Testis (tissue), 2 donors: Measurements from ENCODE around the gene CRYL1.

Experiments used
- CTCF ChIP-seq, 3 experiments: fragments of 450-650 bp in 2 of 3; fragments of 200-600 bp in 1 of 3; sonication (generic) in 1 of 3; IDR thresholded peaks; one replicate each; pipeline ENCODE4 v1.5.1; 2016 to 2019; ENCODE audit warnings: antibody characterized with exemption in 3 of 3, mild to moderate bottlenecking in 2 of 3, moderate library complexity in 1 of 3
- POLR2A ChIP-seq: fragments of 450-650 bp; IDR thresholded peaks from one replicate; pipeline ENCODE4 v1.6.1; 2017; ENCODE audit warnings: antibody characterized with exemption, mild to moderate bottlenecking, moderate library complexity

GRCh38 chr13:20474515-20474914, 51.1 kb downstream of the CRYL1 start:
- TF ChIP-seq CTCF (IDR thresholded peaks at IDR 0.05) (no peak), POLR2A (no peak)
